HG03460 (cell line): ENCODE data around the gene ACSL3.
"Not testable (repeated sequence)": the region's sequence is repeated elsewhere in the genome, so short reads cannot be mapped to it uniquely, and the experiment has no call there.

Experiments used
- ATAC-seq: cut with Tn5 transposase; IDR thresholded peaks from one replicate; pipeline ENCODE4 v1.9.1; 2021; ENCODE audit not compliant: unreplicated experiment

The ACSL3 gene

DNA sequence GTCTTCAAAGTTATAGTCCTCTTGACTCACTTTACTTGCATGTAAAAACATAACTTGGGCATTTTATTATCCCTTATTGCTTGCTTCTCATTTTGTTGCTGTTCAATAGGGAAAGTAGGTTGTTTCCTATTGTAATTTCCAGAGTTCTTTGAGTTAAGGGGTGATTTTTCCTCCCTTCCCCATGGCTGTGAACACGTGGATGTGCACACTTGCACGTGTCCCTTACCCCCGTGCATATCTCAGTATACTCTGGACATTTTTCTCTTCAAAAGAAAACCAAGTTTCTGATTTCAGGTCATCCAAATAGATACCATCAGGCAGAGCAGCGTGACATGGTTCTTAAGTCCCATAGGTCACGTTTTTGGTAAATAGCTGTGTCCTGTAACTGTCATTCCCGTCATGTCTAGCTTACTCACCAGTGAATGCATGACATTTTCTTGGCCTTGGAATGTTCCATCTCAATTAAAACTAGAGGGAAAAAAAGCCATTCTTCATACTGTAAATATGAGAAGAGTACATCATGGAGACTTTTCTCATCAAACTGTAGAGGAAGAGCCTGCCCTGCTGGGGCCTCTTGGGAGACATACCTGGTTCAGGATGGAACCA is 107.8 kb downstream of the ACSL3 start:
- ATAC-seq, result no peak

DNA sequence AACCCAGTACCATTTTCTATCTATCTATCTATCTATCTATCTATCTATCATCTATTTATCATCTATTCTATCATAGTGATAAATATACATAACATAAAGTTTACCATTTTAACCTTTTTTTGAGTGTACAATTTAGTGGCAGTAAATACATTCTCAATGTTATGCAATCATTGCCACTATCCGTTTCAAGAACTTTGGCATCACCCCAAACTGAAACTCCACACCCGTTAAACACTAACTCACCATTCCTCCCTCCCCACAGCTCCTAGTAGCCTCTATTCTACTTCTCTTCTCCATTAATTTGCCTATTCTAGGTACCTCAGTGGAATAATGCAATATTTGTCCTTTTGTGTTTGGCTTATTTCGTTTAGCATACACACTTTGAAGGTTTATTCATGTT is 108.7 kb downstream of the ACSL3 start:
- ATAC-seq, result no peak

GRCh38 chr2:222972420-222972819 is 111.6 kb downstream of the ACSL3 start:
- ATAC-seq, result no peak

DNA sequence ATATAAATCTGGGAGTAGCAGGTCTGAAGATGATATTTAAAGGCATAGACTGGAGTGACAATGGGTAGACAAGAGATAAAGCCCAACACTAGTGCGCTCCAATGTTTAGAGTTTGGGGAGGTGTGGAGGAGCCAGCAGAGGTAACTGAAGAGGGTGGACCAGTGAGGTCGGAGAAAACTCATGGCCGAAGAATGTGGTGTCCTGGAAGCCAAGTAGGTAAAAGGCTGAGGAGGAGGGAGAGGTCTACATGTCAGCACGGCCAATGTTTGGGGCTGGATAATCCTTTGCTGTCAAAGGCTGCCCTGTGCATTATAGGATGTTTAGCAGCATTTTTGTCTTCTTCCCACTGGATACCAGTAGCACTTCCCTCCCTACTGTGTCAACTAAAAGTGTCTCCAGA is 112.4 kb downstream of the ACSL3 start:
- ATAC-seq, result no peak

DNA sequence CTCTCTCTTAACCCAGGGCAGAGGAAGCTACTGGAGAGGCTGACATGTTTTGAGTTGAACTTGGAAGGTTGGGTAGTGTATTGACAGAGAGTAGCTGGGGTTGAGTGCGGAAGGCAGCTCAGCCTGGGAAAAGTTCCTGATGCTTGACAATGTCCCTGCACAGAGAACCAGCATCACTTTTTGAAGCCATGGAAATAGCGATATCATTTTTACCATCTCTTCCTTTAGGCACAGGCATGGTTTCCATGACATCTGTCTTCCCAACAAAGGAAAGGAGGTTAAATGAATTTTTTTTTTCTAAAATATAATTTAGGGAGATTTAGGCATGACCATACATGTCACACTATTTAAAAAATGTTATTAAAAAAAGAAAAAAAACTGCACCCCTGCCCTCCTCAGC is 112.9 kb downstream of the ACSL3 start:
- no peak for ATAC-seq

GRCh38 chr2:222976521-222977061 is 115.8 kb downstream of the ACSL3 start:
- ATAC-seq, result no peak

GRCh38 chr2:222977121-222977520 is 116.3 kb downstream of the ACSL3 start:
- no peak for ATAC-seq

DNA sequence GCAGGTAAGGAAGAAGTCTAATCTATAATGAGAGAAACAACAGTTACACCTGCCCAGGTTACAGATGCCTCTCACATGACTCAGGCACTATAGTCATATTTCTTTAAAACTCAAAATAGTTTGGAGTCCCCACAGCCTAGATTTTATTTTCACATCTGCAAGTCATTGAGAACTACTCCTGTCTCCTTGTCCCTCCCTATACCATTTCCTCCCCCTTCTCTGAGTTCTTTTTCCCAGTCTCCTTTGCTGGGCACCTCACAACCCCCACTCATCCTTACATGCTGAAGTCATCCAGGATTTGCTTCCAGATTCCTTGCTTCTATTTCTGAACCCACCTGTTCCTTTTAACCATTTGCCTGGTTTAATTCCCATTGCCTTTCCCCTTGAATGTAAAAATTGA is 118.0 kb downstream of the ACSL3 start:
- no peak for ATAC-seq

DNA sequence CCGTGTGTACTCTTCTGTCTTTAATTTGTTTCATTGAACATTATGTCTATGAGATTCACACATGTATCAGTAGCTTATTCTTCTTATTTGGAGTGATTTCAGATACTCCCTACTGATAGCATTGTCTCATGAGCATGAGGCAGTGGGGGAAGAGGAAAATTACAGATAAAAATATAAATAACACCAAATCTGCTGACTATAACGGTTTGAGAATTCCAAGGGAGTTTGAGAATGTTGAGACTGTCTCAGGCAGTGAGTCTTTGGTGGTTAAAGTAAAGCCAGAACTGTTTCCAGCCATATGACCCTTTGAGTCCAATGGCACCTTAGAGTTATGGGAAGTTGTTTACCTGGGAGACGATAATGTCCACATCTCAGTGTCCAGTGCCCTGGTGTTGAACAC is 118.6 kb downstream of the ACSL3 start:
- ATAC-seq, result no peak

- ATAC-seq, result peak; percentile 59
Measured at GRCh38 chr2:222982010-222982908, 121.4 kb downstream of the ACSL3 start.

DNA sequence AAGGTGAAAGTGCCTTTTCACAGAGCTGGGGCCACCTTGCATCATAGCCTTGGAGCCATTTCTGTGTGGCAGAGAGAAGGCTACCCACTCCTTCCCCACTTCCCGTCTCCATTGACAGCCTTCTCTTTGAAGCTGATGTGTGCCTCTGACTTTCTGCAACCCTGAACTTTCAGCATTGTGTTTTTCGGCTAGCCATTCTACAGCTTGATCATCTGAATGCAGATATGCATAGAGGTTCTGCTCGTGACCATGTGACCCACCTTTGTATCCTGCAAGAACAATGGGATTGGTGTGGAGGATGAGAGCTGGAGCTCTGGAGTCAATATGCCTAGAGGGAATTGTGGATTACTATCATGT is 122.1 kb downstream of the ACSL3 start:
- no peak for ATAC-seq

GRCh38 chr2:222984908-222985307 is 124.1 kb downstream of the ACSL3 start:
- ATAC-seq, result no peak

DNA sequence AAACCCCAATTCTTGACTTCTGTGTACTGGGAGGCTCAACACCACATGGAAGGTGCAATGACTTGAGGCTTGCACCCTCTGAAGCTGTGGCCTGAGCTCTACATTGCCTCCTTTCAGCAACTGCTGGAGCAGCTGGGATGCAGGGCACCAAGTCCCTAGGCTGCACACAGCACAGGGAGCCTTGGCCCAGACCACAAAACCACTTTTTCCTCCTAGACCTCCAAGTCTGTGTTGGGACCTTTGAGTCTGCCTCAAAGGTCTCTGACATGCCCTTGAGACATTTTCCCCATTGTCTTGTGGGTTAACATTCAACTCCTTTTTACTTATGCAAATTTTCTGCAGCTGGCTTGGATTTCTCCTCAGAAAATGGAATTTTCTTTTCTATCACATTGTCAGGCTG is 128.6 kb downstream of the ACSL3 start:
- ATAC-seq, result no peak

- not testable (repeated sequence) for ATAC-seq
Measured at GRCh38 chr2:222990206-222990605, 129.4 kb downstream of the ACSL3 start.

DNA sequence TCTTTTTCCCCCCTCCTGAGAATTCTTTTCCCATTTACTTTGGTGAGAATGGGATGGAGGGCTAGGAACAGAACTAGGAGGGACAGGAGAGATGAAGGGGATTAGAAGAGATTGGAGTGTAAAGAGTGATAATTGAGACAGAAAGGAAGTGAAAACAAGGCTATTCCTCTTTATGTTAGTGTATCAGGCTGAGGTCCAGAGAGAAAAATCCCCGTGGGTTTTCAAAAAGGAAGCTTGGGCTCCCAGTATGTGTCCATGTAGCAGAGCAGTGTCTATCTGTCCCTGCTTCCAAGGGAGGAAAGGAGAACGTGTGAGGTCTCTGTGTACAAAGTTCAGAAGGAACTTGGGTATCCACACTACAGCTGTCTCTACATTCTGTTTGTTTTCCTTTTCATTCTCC is 131.3 kb downstream of the ACSL3 start:
- no peak for ATAC-seq
